ENCODE data around the gene ACTG2. TPM values are rescaled to one million over a fixed set of nuclear protein-coding genes. Genes with fewer than 3 reads are reported as not detected.

Gene ACTG2
- total and polyA plus RNA-seq, 2 experiments from 2014 or later, result 20.3 to 41.1 TPM

- TF ChIP-seq EZH2phosphoT487 (IDR thresholded peaks at IDR 0.05; ENCODE audit: low read depth, severe bottlenecking, unreplicated experiment) (no peak), EZH2 (IDR thresholded peaks at IDR 0.05; ENCODE audit: borderline replicate concordance) (no peak), CTCF (IDR thresholded peaks at IDR 0.05; ENCODE audit: poor library complexity) (no peak)
- 91% methylated on average over 6 of the region's 6 CpGs for WGBS (ENCODE audit: low lambda C conversion rate, missing lambda C conversion rate)
- H2AFZ ChIP-seq, result no peak overlapping the region
Measured at GRCh38 chr2:73859721-73860586, 32.9 kb upstream of the ACTG2 start.

GRCh38 chr2:73862987-73863386 lies 29.8 kb upstream of the ACTG2 start:
- H3K79me2 ChIP-seq, result no peaks in the 10 kb centered on the region
- no peaks in the 10 kb centered on the region for H3K27me3 ChIP-seq
- H2AFZ ChIP-seq, result no peak overlapping the region
- H3K36me3 ChIP-seq (replicated peaks; ENCODE audit: insufficient read depth, low read depth), result peaks cover 5% of the 10 kb centered on the region
- no peak overlapping the region for H3K4me2 ChIP-seq
- H3K27ac ChIP-seq, result no peak overlapping the region
- no peaks in the 10 kb centered on the region for H3K9me2 ChIP-seq (replicated peaks; ENCODE audit: insufficient read depth)
- 89% methylated on average over 2 of the region's 2 CpGs for WGBS (ENCODE audit: low lambda C conversion rate, missing lambda C conversion rate)
- H3K9me3 ChIP-seq (ENCODE audit: low read depth), result no peaks in the 10 kb centered on the region
- no peak for DNase-seq (ENCODE audit: low spot score)
- no peak overlapping the region for H3K4me3 ChIP-seq
- no peaks in the 10 kb centered on the region for H3K4me1 ChIP-seq (ENCODE audit: insufficient read depth)
- no peak for TF ChIP-seq EZH2phosphoT487 (IDR thresholded peaks at IDR 0.05; ENCODE audit: low read depth, severe bottlenecking, unreplicated experiment)
- TF ChIP-seq CTCF (IDR thresholded peaks at IDR 0.05; ENCODE audit: poor library complexity), result no peak
- TF ChIP-seq EZH2 (IDR thresholded peaks at IDR 0.05; ENCODE audit: borderline replicate concordance), result no peak
- no peaks in the 10 kb centered on the region for H4K20me1 ChIP-seq (ENCODE audit: insufficient read depth, poor library complexity, severe bottlenecking)

More at GRCh38 chr2:73859721-73860586, 32.9 kb upstream of the ACTG2 start:
- Histone ChIP-seq H3K9me2 (replicated peaks; ENCODE audit: insufficient read depth) (no peaks in the 10 kb centered on the region), H3K4me2 (no peak overlapping the region), H3K9me3 (ENCODE audit: low read depth) (no peaks in the 10 kb centered on the region), H3K79me2 (no peaks in the 10 kb centered on the region), H3K4me1 (ENCODE audit: insufficient read depth) (no peaks in the 10 kb centered on the region), H3K4me3 (no peak overlapping the region), H3K27me3 (no peaks in the 10 kb centered on the region), H3K36me3 (replicated peaks; ENCODE audit: insufficient read depth, low read depth) (no peaks in the 10 kb centered on the region), H3K27ac (no peak overlapping the region), H4K20me1 (ENCODE audit: insufficient read depth, poor library complexity, severe bottlenecking) (no peaks in the 10 kb centered on the region)
- peak; percentile 51 for DNase-seq (ENCODE audit: low spot score)

GRCh38 chr2:73868204-73868978 lies 24.4 kb upstream of the ACTG2 start:
- no peaks in the 10 kb centered on the region for H3K79me2 ChIP-seq
- no peaks in the 10 kb centered on the region for H3K4me1 ChIP-seq (ENCODE audit: insufficient read depth)
- TF ChIP-seq EZH2 (IDR thresholded peaks at IDR 0.05; ENCODE audit: borderline replicate concordance), result no peak
- no peak for TF ChIP-seq EZH2phosphoT487 (IDR thresholded peaks at IDR 0.05; ENCODE audit: low read depth, severe bottlenecking, unreplicated experiment)
- no peak for TF ChIP-seq CTCF (IDR thresholded peaks at IDR 0.05; ENCODE audit: poor library complexity)
- no peak for DNase-seq (ENCODE audit: low spot score)
- 88% methylated on average over 9 of the region's 9 CpGs for WGBS (ENCODE audit: low lambda C conversion rate, missing lambda C conversion rate)
- H3K36me3 ChIP-seq (replicated peaks; ENCODE audit: insufficient read depth, low read depth), result peaks cover 5% of the 10 kb centered on the region
- H4K20me1 ChIP-seq (ENCODE audit: insufficient read depth, poor library complexity, severe bottlenecking), result no peaks in the 10 kb centered on the region
- no peak overlapping the region for H3K27ac ChIP-seq
- H3K4me3 ChIP-seq, result no peak overlapping the region
- no peaks in the 10 kb centered on the region for H3K9me2 ChIP-seq (replicated peaks; ENCODE audit: insufficient read depth)
- no peaks in the 10 kb centered on the region for H3K9me3 ChIP-seq (ENCODE audit: low read depth)
- no peak overlapping the region for H2AFZ ChIP-seq
- H3K27me3 ChIP-seq, result no peaks in the 10 kb centered on the region
- no peak overlapping the region for H3K4me2 ChIP-seq

All from hepatocyte (in vitro differentiated cells).